ENCODE measurements around the gene PGAP6.
A peak's percentile ranks its signal among the peaks of the same experiment; 100 is the strongest.
"Not testable (repeated sequence)": the region's sequence is repeated elsewhere in the genome, so short reads cannot be mapped to it uniquely, and the experiment has no call there.

PGAP6 gene, protein sequence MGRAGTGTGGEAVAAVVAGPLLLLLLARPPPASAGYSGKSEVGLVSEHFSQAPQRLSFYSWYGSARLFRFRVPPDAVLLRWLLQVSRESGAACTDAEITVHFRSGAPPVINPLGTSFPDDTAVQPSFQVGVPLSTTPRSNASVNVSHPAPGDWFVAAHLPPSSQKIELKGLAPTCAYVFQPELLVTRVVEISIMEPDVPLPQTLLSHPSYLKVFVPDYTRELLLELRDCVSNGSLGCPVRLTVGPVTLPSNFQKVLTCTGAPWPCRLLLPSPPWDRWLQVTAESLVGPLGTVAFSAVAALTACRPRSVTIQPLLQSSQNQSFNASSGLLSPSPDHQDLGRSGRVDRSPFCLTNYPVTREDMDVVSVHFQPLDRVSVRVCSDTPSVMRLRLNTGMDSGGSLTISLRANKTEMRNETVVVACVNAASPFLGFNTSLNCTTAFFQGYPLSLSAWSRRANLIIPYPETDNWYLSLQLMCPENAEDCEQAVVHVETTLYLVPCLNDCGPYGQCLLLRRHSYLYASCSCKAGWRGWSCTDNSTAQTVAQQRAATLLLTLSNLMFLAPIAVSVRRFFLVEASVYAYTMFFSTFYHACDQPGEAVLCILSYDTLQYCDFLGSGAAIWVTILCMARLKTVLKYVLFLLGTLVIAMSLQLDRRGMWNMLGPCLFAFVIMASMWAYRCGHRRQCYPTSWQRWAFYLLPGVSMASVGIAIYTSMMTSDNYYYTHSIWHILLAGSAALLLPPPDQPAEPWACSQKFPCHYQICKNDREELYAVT

DNA sequence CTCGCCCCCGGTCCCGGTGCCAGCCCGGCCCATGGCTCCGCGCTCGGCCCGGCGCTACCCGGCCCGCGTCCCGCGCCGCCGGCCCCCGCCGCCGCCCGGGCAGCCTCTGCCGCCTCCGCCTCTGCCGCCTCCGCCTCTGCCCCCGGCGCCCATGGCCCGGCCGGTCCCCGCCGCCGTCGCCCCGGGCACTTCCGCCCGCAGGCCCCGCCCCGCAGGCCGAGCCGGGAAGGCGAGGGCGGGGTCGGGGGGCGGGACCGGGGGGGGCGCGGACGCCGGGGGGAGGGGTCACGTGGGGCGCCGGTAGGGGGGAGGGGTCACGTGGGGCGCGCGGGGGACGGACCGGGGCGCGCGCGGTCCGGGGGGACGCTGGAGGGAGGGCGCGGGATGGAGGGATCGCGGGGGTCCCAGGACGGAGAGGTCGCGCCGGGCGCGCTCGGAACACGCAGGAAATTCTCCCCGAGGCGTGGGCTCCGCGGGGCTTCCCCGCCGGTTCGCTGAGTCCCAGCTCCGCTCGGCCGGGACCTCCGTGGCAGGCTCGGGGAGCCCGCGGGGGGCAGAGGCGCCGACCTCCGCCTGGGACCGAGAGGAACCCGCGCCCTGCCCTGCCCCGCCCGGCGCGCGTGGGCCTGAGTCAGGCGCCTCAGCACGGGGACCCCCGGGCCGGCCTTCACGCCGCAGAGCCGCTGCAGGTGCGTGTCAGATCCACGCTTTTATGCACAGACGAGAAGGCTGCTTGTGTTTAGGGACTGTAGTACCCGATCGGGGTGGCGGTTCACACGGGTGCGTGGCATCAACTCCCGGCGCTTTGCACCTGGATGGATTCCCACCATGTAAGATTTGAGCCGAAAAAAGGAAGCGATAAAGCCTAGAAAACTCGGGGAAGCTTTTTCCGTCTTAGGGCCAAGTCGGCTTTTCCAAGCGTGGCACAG, at the start of gene PGAP6:
PGAP6 (minus strand) TSS at position 190 of the 929 bp plus-strand sequence; CDS start at position 33, 157 bp downstream.
- DNase-seq (ENCODE audit: low spot score), result peak; percentile 62

DNA sequence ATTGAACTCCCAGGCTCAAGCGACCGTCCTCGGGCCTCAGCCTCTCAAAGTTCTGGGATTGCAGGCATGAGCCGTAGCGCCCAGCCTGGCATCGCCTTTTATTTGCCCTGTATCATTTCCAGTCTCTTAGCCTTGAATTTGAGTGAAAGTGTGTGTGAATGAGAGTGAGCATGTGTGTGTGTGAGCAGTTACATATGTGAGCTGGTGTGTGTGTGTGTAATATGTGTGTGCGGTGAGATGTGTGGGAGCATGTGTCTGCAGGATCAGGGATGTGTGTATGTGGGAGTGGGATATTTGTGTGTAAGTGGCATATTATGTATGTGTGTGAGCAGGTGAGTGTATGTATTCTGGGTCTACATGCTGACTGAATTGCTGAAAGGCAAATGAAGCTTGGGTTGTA, 49.1 kb upstream of the PGAP6 start:
- no peak for DNase-seq (ENCODE audit: low spot score)

DNA sequence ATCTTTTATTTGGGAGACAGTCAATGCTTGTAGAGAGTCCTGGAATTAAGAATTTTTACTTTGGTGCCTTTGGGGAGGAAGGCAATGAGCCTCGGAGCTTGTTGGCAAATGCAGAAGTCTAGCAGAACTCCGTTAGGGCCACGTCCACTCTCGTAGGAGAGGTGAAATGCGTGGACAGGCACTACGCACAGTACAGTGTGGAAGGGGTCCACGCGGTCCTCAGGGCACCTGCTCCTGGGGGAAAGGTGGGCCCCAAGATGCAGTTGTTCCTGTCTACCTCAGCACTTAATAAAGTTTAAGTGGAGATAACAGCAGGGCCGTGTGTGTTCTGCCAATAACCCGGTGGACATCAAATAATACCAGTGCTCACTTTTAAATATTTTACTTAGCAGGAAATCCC, 45.5 kb upstream of the PGAP6 start:
- DNase-seq (ENCODE audit: low spot score), result no peak

DNA sequence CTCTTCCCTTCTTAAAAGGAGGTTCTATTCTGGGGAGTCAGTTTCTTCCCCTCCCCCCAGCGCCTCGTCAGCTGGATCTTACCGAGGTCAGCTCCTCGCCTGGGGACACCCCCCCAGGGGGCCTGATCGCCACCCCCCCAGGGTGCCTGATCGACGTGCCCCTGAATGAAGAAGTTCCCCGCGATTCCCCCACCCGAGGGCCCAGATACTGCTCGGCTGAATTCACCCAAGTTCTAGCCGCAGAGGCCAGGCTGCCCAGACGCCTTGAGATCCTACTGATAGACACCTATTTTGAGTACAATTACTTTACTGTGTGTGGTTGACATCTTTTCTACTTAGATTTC, 45.1 kb upstream of the PGAP6 start:
- no peak for DNase-seq (ENCODE audit: low spot score)

DNA sequence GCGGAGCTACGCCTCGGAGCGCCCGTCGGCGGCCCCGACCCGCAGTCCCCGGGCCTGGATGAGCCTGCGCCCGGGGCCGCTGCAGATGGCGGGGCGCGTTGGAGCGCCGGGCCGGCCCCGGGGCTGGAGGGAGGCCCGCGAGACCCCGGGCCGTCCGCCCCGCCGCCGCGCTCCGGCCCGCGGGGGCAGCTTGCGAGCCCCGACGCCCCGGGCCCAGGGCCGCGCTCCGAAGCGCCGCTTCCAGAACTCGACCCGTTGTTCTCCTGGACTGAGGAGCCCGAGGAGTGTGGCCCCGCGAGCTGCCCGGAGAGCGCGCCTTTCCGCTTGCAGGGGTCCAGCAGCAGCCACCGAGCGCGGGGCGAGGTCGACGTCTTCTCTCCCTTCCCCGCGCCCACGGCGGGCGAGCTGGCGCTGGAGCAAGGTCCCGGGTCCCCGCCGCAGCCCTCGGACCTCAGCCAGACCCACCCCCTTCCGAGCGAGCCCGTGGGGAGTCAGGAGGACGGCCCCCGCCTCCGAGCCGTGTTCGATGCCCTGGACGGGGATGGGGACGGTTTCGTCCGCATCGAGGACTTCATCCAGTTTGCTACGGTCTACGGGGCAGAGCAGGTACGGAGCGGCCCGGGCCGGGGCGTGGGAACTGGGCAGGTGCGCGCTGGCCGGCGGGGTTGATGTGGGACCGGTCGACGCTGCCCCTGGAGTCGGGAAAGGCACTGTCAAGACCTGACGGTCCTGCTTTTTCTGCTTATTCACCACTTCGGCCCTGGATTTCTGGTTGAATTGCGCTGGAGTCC, 44.5 kb upstream of the PGAP6 start:
- peak; percentile 45 for DNase-seq (ENCODE audit: low spot score)

DNA sequence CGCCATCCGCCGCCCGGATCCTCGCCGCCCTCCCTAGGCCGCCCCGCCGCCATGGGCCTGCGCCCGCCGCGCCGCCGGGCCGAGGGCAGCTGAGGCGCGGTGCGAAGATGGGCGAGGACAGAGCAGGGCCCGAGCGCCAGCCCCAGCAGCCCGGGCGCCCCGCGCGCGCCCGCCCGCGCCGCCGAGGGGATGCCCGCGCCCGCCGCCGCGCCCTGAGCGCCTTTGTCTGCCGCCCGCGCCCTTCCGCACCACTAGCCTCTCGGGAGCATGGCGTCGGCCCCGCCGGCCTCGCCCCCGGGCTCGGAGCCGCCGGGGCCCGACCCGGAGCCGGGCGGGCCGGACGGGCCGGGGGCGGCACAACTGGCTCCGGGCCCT, 43.9 kb upstream of the PGAP6 start:
- peak; percentile 31 for DNase-seq (ENCODE audit: low spot score)

DNA sequence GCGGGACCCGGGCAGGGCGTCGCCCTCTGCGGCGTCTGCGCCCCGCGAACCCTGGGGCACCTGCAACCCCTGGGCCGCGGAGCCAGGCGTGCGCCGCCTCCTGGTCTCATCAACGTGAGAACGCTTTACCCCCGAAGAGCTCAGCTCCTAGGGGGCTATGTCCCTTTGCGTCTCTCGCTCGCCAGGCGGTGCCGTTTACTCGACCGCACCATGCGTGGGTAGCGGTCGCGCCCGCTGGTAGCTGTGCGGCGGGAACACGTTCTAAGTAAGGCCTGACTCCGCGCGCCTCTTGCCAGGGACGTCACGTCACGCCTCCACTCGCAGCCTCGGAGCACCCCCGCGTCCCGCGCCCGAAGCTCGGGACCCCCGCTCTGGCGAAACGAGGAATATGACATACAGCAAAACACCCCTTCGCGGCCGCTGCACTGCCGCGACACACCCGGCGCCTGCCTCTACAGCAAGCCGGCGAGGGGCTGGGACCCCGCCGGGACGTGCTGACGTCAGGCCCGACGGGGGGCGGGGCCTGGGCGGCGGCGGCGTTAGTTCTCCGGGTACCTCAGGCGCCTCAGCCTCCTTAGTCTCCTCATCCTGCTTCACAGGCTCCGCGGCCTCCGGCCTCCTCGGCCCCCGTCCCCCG, 43.4 kb upstream of the PGAP6 start, which contains the start of gene RAB11FIP3:
RAB11FIP3 (plus strand) TSS at position 568 of the 637 bp plus-strand sequence. CDS start 358 bp downstream, outside the sequence.
- peak; percentile 88 for DNase-seq (ENCODE audit: low spot score)

DNA sequence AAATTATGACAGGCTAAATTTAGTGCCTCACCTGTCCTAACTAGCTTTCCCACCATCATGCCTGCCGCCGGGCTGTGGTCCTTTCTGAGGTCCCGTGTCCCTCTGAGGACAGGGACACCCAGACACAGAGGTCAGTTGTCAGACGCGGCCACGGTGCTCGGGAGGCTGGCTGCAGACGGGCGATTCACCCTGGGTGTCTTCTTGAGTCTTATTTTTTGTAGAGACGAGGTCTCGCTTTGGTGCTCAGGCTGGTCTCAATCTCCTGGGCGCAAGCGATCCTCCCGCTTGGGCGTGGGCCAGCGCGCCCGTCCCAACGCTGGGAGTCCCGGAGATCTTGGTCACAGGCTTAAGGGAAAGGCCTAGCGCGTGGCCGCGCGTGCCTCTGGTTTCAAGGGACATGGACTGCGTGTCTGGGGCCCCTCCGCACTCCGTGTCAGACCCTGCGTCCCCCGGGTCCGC, 42.9 kb upstream of the PGAP6 start:
- peak; percentile 48 for DNase-seq (ENCODE audit: low spot score)

DNA sequence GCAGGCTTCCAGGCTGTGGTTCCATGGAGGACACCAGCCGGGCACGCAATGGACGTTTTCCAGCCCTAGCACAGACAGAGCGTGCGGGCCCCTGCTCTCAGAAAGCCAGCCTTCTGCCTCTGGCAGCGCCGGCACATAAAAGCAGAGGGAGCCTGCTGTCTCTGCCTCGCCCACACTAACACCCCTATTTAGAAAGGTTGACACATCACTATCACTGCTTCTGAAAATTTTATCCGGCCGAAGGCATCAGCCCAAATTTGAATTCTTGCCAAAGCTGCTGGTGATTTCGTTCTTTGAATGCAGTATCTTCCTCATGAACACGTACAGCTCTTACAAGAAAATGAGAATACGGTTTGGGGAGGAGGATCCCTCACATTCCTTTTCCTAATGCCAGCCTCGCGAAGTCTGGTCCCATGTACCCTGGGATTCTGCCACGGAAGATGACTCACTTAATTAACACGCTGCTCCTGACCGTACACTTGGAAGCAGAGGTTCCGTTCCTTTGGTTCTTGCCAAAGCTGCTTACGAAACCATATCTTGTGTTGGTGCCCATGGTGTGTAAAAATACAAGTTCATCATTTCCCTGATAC, 42.4 kb upstream of the PGAP6 start:
- peak; percentile 91 for DNase-seq (ENCODE audit: low spot score)

DNA sequence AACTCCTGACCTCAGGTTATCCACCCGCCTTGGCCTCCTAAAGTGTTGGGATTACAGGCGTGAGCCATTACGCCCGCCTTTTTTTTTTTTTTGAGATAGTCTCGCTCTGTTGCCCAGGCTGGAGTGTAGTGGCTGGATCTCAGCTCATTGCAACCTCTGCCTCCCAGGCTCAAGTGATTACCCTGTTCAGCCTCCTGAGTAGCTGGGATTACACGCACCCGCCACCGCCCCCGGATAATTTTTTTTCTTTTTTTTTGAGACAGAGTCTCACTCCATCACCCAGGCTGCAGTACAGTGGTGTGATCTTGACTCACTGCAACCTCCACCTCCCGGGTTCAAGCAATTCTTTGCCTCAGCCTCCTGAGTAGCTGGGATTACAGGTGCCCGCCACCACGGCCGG, 40.4 kb upstream of the PGAP6 start:
- DNase-seq (ENCODE audit: low spot score), result not testable (repeated sequence)

DNA sequence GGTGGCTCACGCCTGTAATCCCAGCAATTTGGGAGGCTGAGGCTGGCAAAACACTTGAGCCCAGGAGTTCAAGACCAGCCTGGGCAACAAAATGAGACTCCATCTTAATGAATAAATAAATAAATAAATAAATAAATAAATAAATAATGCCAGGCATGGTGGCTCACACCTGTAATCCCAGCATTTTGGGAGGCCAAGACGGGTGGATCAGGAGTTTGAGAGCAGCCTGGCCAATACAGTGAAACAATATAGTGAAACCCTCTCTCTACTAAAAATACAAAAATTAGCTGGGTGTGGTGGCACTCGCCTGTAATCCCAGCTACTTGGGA, 33.4 kb upstream of the PGAP6 start:
- not testable (repeated sequence) for DNase-seq (ENCODE audit: low spot score)

DNA sequence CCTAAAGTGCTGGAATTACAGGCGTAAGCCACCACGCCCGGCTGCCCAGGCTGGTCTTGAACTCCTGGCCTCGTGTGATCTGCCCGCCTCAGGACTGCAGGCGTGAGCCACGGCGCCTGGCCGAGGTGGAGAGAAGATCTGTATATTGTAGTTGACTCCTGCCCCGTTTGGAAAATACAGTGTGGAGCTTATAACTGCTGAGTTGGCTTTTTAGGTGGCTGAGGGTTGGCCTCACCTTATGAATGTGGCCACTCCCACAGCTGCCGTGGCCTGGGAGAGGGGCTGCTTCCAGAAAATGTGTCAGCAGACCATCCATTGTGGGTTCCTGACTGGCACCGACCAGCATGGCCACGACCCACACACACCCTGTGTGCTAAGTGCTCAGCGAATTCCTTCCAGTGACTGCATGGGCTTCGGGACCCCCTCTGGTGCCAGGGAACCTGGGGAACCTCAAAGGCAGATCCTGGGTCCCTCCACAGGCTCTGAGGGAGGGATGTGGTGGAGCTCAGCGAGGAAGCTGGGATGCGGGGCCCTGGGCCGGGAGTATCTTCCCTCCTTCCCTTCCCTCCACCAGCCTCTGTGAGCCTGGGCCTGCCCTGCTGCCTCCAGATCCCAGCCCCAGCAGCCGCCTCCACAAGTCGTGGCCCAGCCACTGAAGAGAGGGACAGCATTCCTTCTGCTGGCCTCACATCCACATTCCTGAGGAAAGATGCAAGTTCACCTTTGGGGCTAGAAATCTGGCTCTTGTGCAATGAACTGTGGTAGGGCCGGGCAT, 32.8 kb upstream of the PGAP6 start:
- DNase-seq (ENCODE audit: low spot score), result no peak

DNA sequence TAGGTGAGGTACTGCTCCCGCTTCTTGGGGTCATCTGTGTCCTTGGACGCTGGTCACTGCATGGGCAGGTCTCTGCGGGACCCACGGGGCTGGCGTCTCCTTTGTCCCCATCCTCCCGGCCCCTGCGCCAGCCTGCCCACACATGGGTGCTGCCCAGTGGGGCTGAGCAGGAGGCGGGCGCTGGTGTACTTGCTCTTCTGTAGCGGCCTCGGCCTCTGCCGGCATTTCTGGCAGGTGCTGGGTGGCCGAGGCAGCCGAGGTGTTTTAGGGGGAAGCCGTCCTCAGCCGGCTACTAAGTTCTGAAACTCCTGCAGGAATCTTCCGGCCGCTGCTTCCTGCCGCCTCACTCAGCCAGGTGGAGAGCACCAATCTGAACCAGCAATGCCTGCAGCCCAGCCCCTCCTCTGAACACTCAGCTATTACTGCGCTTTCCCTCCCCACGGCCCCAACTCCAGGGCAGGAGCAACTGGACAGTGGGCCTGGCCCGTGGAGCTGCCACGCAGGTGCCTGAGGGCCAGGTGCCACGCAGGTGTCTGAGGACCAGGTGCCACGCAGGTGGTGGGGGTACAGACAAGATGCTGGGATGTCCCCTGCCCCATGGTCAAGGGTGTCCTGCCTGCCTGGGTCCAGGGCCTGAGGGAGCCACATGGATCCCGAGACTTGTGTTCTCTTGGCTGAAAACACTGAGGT, 29.9 kb upstream of the PGAP6 start:
- DNase-seq (ENCODE audit: low spot score), result no peak

DNA sequence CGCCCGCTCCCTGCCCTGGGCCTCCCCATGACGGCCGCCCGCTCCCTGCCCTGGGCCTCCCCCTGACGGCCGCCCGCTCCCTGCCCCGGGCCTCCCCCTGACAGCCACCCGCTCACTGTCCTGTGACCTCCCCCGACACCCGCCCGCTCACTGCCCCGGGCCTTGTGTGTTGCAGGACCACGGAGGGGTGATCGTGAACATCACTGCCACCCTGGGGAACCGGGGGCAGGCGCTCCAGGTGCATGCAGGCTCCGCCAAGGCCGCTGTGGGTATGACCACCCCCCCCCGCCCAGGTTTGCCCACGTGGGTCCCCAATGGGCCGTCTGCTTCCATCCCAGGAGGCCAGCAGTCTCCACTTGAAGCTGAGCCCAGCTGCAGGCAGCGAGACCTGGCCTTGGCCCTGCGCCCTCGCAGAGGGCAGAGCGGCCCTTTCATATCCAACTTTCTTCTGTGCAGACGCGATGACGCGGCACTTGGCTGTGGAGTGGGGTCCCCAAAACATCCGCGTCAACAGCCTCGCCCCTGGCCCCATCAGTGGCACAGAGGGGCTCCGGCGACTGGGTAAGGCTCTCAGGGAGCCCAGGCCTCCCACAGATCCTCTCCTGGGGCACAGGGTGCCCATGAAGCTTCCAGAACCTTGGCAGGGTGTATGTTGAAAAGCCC, 28.9 kb upstream of the PGAP6 start:
- DNase-seq (ENCODE audit: low spot score), result no peak

DNA sequence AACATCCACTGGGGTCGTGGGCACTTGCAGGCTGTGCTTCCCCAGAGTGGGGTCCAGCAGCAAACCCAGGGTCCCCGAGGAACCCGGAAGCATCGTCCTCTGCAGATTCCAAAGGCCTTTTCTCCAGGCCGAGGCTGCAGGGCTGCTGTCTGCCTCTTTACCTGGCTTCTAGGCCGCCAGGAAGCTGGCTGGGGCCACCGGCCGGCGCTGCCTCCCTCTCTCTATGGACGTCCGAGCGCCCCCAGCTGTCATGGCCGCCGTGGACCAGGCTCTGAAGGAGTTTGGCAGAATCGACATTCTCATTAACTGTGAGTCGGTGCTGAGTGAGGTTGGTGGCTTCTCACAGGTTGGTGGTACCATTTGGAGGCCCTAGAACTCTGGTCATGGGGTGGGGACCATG, 25.5 kb upstream of the PGAP6 start:
- DNase-seq (ENCODE audit: low spot score), result no peak

DNA sequence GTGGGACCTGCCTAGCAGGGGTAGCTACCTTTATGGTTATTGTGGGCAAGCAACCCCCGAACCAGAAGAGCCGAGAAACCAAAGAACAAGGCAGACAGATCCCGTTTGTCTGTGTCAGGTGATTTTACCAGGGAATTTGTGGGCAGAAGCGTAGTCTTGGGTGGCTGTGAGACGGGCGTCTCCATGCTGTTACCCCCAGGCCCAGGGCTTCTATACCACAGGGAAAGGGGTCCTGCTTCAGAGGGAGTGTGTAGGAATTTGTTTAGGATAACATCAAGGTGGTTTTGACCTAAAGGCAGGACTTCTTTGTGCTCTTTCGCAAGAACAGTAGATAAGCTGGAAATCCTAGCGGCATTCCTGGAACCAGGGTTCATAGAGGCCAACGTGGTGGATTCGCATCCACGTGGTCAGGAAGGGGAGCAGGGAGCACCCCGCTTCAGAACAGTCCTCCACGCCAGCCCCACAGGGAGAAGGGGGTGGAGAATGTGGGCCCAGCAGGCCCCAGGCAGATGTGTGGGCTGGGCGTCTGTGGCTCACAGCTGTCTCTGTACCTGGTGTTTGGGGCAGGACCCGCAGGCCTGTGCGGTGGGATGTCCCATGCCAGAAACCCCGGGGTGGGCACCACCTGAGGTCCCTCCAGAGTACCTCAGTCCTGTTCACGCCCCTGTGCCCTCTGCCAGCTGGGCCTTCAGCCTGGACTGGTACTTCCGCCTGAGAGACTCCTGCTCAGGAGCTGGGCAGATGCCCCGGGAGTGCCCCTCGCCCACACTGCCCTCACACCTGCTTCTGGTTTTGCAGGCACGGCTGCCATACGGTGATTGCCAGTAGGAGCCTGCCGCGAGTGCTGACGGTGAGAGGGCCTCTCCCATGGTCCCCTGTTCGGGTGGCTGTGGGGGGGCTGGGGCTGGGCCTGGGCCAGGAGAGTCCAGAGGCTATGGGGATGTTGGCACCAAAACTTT, 24.0 kb upstream of the PGAP6 start:
- no peak for DNase-seq (ENCODE audit: low spot score)

DNA sequence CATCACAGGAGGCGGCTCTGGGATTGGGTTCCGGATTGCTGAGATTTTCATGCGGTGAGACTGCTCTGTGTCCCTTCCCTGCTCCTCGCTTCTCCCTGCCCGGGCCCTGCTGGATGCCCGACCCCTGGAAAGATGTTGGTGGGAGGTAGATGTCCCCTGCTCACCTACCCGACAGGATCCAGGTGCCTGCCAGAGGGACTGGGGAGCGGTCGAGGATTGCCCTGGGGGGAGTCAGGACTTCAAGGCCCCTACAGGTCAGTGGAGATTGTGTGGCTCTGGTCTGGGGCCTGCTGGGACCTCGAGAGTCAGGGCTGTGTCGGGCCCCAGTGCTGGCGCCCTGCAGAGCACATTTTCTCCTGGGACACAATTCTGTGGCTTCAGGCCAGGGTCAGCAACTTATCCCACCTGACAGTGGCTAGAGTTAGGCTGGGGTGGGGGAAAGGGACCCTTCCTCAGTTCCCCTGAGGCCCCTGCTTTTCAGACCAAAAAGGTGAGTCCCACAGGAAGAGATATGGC, 23.3 kb upstream of the PGAP6 start:
- DNase-seq (ENCODE audit: low spot score), result no peak
